Measurements from ENCODE around the gene CDC45. TPM values are rescaled to one million over a fixed set of nuclear protein-coding genes. Genes with fewer than 3 reads are reported as not detected.

The CDC45 gene
- total and polyA plus RNA-seq, 7 donors: 0.14 to 16.6 (median 6.1) TPM; not detected in 3

DNA sequence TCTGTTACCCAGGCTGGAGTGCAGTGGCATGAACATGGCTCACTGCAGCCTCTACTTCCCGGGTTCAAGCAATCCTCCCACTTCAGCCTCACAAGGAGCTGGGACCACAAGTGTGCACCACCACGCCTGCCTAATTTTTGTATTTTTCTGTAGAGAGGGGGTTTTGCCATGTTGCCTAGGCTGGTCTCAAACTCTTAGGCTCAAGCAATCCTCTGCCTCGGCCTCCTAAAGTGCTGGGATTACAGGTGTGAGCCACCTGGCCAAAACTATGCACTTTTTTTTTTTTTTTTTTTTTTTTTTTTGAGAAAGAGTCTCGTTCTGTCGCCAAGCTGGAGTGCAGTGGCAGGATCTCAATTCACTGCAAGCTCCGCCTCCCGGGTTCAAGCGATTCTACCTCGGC lies 56.8 kb downstream of the CDC45 start:
- Histone ChIP-seq H3K27ac (no peak overlapping the region), H3K36me3 (no peaks in the 10 kb centered on the region), H3K4me3 (no peak overlapping the region), H3K4me1 (no peaks in the 10 kb centered on the region), H3K27me3 (no peaks in the 10 kb centered on the region), H3K9me3 (no peaks in the 10 kb centered on the region)
- WGBS, 2 donors: 89 to 91% methylated on average over 9 of the region's 9 CpGs
- intact Hi-C loops (cut with DNase I): no loop called here
- DNase-seq: no peak
- TF ChIP-seq EP300 (IDR thresholded peaks at IDR 0.05) (no peak), POLR2A (IDR thresholded peaks at IDR 0.05) (no peak)
- TF ChIP-seq, protein P1, sequence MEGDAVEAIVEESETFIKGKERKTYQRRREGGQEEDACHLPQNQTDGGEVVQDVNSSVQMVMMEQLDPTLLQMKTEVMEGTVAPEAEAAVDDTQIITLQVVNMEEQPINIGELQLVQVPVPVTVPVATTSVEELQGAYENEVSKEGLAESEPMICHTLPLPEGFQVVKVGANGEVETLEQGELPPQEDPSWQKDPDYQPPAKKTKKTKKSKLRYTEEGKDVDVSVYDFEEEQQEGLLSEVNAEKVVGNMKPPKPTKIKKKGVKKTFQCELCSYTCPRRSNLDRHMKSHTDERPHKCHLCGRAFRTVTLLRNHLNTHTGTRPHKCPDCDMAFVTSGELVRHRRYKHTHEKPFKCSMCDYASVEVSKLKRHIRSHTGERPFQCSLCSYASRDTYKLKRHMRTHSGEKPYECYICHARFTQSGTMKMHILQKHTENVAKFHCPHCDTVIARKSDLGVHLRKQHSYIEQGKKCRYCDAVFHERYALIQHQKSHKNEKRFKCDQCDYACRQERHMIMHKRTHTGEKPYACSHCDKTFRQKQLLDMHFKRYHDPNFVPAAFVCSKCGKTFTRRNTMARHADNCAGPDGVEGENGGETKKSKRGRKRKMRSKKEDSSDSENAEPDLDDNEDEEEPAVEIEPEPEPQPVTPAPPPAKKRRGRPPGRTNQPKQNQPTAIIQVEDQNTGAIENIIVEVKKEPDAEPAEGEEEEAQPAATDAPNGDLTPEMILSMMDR (IDR thresholded peaks at IDR 0.05): no peak

DNA sequence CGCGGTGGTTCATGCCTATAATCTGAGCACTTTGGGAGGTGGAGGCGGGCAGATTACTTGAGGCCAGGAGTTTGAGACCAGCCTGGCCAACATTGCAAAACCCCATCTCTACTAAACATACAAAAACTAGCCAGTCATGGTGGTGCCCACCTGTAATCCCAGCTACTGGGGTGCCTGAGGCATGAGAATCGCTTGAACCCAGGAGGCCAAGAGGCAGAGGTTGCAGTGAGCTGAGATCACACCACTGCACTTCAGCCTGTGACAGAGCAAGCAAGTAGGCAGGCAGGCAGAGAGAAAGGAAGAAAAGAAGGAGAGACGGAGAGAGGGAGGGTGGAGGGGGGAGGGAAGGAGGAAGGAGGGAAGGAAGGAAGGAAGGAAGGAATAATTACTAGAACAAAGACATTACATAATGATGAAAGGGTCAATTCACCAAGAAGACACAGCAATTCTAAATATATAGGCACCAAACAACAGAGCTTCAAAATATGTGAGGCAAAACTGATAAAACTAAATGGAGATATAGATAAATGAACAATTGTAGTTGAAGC lies 58.3 kb downstream of the CDC45 start:
- 90 to 94% methylated on average over 5 of the region's 5 CpGs for WGBS, 2 donors
- Histone ChIP-seq H3K27ac (no peak overlapping the region), H3K4me3 (no peak overlapping the region), H3K36me3 (no peaks in the 10 kb centered on the region), H3K4me1 (no peaks in the 10 kb centered on the region), H3K27me3 (no peaks in the 10 kb centered on the region), H3K9me3 (no peaks in the 10 kb centered on the region)
- TF ChIP-seq, protein P1 (IDR thresholded peaks at IDR 0.05): no peak
- no peak for DNase-seq
- intact Hi-C loops (cut with DNase I): no loop called here

DNA sequence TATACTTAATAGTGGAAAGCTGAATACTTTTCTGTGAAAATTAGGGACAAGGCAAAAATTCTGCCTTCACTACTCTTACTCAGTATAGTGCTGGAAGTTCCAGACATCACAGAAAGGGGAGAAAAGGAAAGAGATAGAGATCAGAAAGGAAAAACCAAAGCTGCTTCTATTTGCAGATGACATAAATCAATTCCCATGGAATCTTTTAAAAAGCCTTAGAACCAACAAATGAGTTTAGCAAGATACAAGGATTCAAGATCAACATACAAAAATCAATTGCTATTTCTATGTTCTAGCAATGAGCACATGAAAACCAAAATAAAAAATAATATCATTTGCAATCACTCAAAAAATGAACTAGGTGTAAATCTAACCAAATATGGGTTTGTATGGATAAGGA lies 60.7 kb downstream of the CDC45 start:
- no peak for TF ChIP-seq POLR2A (IDR thresholded peaks at IDR 0.05)
- no peak for TF ChIP-seq EP300 (IDR thresholded peaks at IDR 0.05)
- TF ChIP-seq POLR2AphosphoS5 (IDR thresholded peaks at IDR 0.05): no peak
- TF ChIP-seq, protein P1 (IDR thresholded peaks at IDR 0.05): no peak
- Histone ChIP-seq H3K4me3 (no peak overlapping the region), H3K36me3 (no peaks in the 10 kb centered on the region), H3K4me1 (no peaks in the 10 kb centered on the region), H3K27ac (no peak overlapping the region), H3K9me3 (no peaks in the 10 kb centered on the region), H3K27me3 (peaks cover 0 to 13% (median 0%) of the 10 kb centered on the region in 3 donors)
- intact Hi-C loops (cut with DNase I): no loop called here
- DNase-seq: no peak

DNA sequence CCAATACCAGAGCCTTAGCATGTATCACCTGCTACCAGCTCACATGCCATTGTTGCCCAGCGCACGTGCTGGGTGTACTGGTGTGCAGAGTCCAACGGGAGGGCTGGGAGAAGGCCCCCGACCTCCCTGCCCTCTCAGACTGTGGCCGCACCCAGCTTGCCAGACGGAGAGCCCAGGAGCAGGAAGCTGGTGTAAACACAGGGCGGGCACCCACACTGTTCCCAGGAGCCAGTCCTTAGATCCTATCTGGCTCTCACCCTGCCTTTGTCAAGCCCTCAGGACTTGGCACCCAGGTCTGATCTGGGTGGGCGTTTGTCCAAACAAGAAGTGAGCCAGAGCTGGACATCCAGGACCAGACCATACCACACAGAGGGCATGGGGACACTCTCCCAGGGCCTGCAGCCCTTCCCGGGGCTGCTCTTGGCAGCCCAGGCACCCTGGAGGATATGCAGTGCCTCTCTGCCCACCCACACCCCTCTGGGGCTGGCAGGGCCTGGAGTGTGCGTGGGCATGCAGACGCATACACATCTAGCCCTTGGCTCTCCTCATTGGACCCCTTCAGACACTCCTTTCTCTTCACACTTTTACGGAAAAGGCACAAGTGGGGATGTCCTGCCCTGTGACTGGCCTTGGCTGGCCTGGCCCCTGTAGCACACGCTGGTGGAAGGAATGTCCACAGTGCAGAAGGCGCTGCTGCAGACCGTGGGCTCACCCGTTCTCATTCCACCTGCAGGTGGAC lies 64.4 kb downstream of the CDC45 start:
- no peak for DNase-seq
- intact Hi-C loops (cut with DNase I): no loop called here
- Histone ChIP-seq H3K4me3 (no peak overlapping the region), H3K36me3 (no peaks in the 10 kb centered on the region), H3K9me3 (no peaks in the 10 kb centered on the region), H3K27ac (no peak overlapping the region), H3K27me3 (peaks cover 0 to 13% (median 0%) of the 10 kb centered on the region in 3 donors), H3K4me1 (no peaks in the 10 kb centered on the region)
- WGBS, 2 donors: 51 to 77% methylated on average over 16 of the region's 16 CpGs
- TF ChIP-seq POLR2A (IDR thresholded peaks at IDR 0.05): no peak
- TF ChIP-seq, protein P1 (IDR thresholded peaks at IDR 0.05): no peak
- TF ChIP-seq EP300 (IDR thresholded peaks at IDR 0.05): no peak
- TF ChIP-seq POLR2AphosphoS5 (IDR thresholded peaks at IDR 0.05): no peak

DNA sequence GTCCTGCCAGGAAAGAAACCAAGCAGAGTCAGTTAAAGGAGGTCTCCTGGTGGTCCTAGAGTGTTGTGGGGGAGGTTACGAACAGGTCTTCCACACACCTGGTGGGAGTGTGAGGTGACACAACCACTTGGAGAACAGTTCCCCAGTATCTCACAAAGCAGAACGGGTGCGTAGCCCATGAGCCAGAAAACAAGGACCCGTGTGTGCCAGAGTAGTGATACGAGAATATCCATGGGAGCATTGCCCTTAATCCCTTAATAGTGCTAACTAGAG lies 66.2 kb downstream of the CDC45 start:
- 90% methylated on average over 5 of the region's 5 CpGs for WGBS, 2 donors
- peaks cover 0 to 13% (median 0%) of the 10 kb centered on the region in 3 donors for H3K27me3 ChIP-seq
- no peaks in the 10 kb centered on the region for H3K4me1 ChIP-seq
- TF ChIP-seq, protein P1 (IDR thresholded peaks at IDR 0.05): no peak
- TF ChIP-seq POLR2AphosphoS5 (IDR thresholded peaks at IDR 0.05) (no peak), POLR2A (IDR thresholded peaks at IDR 0.05) (no peak), EP300 (IDR thresholded peaks at IDR 0.05) (no peak)
- no peak overlapping the region for H3K4me3 ChIP-seq
- H3K27ac ChIP-seq: no peak overlapping the region
- H3K9me3 ChIP-seq: no peaks in the 10 kb centered on the region
- no peak for DNase-seq
- intact Hi-C loops (cut with DNase I): no loop called here
- H3K36me3 ChIP-seq: no peaks in the 10 kb centered on the region

Measured in sigmoid colon (tissue), 7 donors.